Measurements from ENCODE around the gene FKBP4.

DNA sequence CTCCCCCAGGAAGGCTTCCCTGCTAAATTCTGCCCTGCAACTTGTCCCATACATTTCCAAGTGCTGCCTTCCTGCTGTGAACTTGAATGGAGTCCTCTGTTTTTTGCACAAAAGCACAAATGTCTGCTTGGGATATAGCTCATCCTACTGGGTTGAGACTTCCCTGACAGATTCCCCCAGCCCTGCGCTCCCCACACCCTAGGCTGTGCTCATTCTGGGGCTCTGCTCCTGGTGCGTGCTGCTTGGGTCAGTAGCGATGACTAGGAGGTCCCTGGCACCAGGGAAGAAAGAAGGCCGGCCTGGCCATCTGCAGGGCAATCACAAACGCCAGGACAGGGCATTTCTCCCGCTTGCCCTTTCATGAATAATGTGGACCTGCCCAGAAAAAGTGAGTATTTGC, 29.2 kb upstream of the FKBP4 start:
- TF ChIP-seq, protein P1, sequence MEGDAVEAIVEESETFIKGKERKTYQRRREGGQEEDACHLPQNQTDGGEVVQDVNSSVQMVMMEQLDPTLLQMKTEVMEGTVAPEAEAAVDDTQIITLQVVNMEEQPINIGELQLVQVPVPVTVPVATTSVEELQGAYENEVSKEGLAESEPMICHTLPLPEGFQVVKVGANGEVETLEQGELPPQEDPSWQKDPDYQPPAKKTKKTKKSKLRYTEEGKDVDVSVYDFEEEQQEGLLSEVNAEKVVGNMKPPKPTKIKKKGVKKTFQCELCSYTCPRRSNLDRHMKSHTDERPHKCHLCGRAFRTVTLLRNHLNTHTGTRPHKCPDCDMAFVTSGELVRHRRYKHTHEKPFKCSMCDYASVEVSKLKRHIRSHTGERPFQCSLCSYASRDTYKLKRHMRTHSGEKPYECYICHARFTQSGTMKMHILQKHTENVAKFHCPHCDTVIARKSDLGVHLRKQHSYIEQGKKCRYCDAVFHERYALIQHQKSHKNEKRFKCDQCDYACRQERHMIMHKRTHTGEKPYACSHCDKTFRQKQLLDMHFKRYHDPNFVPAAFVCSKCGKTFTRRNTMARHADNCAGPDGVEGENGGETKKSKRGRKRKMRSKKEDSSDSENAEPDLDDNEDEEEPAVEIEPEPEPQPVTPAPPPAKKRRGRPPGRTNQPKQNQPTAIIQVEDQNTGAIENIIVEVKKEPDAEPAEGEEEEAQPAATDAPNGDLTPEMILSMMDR (conservative IDR thresholded peaks at IDR 0.05), result no peak
- no peak for TF ChIP-seq ZFX (IDR thresholded peaks at IDR 0.05)
